Measurements from ENCODE around the gene NHSL1. TPM values are rescaled to one million over a fixed set of nuclear protein-coding genes. Genes with fewer than 3 reads are reported as not detected.
A peak's percentile ranks its signal among the peaks of the same experiment; 100 is the strongest.

NHSL1 gene
- total and polyA plus RNA-seq, 7 donors, result 0.08 to 2.3 (median 1.2) TPM

DNA sequence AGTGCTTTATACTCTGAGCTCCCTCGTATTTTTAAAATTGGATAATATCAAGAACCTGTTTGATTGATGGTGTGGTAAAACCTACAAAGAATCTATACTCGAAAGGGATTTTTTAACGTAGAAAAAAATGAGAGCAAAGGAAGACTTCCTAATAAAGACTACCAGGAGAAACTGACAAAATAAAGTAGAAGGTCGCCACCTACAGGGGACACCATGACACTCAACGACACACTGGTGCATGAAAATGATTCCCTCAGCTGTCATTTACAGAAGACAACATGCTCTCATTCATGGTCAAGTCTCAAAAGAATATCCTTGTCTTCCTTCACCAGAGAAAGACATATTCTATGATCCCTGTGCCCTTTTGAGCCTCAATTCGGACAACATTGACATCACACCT, 10.1 kb upstream of the NHSL1 start:
- peak in 1 of 4 donors; percentile 64 for ATAC-seq
- Histone ChIP-seq H3K27me3 (ENCODE audit: insufficient read depth in 3 of 3, low read length in 2 of 3) (no peaks in the 10 kb centered on the region), H3K4me3 (no peak overlapping the region), H3K9me3 (no peaks in the 10 kb centered on the region), H3K27ac (no peak overlapping the region), H3K36me3 (ENCODE audit: insufficient read depth in 1 of 2, low read depth in 1 of 2) (no peaks in the 10 kb centered on the region), H3K4me1 (no peaks in the 10 kb centered on the region)
- intact Hi-C loops (cut with DNase I), result loop anchor here (2.0 to 5.0 kb wide), 2 partner anchors 81 to 392 kb away; no protein-coding TSS in a partner anchor
- DNase-seq, result no peak
- WGBS, 3 donors, result 39 to 45% (median 40%) methylated on average over 6 of the region's 6 CpGs
- TF ChIP-seq, protein P1, sequence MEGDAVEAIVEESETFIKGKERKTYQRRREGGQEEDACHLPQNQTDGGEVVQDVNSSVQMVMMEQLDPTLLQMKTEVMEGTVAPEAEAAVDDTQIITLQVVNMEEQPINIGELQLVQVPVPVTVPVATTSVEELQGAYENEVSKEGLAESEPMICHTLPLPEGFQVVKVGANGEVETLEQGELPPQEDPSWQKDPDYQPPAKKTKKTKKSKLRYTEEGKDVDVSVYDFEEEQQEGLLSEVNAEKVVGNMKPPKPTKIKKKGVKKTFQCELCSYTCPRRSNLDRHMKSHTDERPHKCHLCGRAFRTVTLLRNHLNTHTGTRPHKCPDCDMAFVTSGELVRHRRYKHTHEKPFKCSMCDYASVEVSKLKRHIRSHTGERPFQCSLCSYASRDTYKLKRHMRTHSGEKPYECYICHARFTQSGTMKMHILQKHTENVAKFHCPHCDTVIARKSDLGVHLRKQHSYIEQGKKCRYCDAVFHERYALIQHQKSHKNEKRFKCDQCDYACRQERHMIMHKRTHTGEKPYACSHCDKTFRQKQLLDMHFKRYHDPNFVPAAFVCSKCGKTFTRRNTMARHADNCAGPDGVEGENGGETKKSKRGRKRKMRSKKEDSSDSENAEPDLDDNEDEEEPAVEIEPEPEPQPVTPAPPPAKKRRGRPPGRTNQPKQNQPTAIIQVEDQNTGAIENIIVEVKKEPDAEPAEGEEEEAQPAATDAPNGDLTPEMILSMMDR (IDR thresholded peaks at IDR 0.05), result peak; percentile 51

DNA sequence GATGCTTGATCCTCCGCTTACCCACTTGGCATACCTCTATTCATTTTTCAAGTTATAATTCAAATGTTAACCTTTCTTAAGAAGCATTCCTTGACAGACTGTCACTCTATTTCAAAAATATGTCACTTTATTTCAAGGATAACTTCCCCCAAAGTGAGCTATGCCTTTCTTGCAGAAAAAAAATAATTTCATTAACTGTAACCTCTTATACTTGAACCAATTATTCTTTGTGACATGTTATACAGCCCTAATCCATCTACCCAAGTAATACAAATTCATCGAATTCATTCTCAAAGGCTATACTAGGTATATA, 9.3 kb upstream of the NHSL1 start:
- 95 to 98% (median 96%) methylated on average over 2 of the region's 2 CpGs for WGBS, 3 donors
- intact Hi-C loops (cut with DNase I), result loop anchor here (2.0 to 5.0 kb wide), 2 partner anchors 80 to 391 kb away; no protein-coding TSS in a partner anchor
- H3K27me3 ChIP-seq (ENCODE audit: insufficient read depth in 3 of 3, low read length in 2 of 3), result no peaks in the 10 kb centered on the region
- no peaks in the 10 kb centered on the region for H3K9me3 ChIP-seq
- no peak overlapping the region for H3K4me3 ChIP-seq
- H3K27ac ChIP-seq, result no peak overlapping the region
- TF ChIP-seq, protein P1 (IDR thresholded peaks at IDR 0.05), result no peak
- H3K36me3 ChIP-seq (ENCODE audit: insufficient read depth in 1 of 2, low read depth in 1 of 2), result no peaks in the 10 kb centered on the region
- H3K4me1 ChIP-seq, result no peaks in the 10 kb centered on the region
- DNase-seq (no peak), ATAC-seq (no peak)

DNA sequence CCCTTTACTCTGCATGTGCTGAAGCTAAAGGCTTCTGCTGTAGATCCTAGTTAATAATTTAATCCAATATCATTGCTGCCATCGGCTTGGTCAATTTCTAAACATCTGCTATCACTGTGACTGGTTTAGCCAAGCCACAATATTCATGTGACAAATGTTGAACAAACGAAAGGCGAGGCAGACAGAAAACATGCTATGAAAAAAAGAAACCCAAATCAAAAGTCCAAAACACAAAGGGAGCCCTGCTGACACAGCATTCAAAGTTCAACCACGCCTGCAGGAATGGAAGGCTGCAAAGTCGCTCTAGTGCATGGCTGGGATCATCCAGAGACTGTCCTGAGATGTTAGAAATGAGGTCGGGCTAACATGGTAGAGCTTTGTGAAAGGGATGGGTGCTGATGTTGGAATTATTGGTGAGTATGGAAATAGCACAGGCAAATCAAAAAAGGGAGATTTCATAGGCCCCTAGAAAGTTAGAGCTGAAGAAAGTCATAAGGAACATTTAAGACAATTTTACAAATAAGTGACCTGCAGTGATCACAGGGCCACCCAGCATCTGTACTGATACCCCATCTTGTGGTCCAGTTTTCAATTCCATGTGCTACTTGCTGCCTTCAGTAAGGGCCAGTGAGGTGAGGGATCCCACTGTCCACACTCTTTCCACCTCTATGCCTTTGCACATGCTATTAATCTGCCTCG, 8.8 kb upstream of the NHSL1 start:
- DNase-seq (no peak), ATAC-seq (no peak)
- intact Hi-C loops (cut with DNase I), result loop anchor here (2.0 to 5.0 kb wide), 2 partner anchors 79 to 391 kb away; no protein-coding TSS in a partner anchor
- WGBS, 3 donors, result 77 to 89% (median 83%) methylated on average over 7 of the region's 7 CpGs
- TF ChIP-seq, protein P1 (IDR thresholded peaks at IDR 0.05), result no peak
- no peaks in the 10 kb centered on the region for H3K9me3 ChIP-seq
- no peaks in the 10 kb centered on the region for H3K4me1 ChIP-seq
- H3K27me3 ChIP-seq (ENCODE audit: insufficient read depth in 3 of 3, low read length in 2 of 3), result no peaks in the 10 kb centered on the region
- no peak overlapping the region for H3K27ac ChIP-seq
- H3K4me3 ChIP-seq, result no peak overlapping the region
- H3K36me3 ChIP-seq (ENCODE audit: insufficient read depth in 1 of 2, low read depth in 1 of 2), result no peaks in the 10 kb centered on the region

DNA sequence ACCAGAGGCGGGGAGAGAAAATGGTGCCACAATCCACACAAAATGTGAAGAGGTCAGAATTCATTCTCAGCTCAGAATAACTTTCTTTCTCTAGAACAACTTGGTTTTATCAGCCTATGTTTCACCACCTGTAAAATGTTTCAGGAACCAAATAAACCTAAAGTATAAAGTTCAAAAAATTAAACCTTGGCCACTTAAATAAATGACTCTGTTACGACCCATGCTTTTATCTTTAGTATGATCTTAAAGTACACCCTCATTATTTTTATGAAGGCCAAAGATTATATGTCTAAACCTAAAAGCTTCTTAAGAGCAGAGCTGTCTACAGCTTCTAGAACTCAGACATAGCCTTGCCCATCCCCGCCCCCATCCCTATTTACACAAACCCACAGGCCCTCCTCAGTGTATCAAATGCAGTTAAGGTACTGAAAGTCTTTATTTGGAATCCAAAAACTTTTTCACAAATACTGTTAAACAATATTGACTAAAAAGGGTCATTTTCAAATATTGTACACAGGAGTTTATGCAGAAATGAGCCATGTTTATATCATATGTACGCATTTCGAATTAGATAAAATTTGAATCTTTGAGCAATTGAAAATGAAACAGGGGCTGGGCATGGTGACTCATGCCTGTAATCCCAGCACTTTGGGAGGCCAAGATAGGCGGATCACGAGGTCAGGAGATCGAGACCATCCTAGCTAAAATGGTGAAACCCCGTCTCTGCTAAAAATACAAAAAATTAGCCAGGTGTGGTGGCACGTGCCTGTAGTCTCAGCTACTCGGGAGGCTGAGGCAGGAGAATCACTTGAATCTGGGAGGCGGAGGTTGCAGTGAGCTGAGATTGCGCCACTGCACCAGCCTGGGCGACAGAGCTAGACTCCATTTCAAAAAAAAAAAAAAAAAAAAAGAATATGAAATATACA, 5.7 kb upstream of the NHSL1 start:
- H3K4me3 ChIP-seq, result no peak overlapping the region
- H3K27ac ChIP-seq, result no peak overlapping the region
- DNase-seq (no peak), ATAC-seq (no peak)
- H3K27me3 ChIP-seq (ENCODE audit: insufficient read depth in 3 of 3, low read length in 2 of 3), result no peaks in the 10 kb centered on the region
- H3K9me3 ChIP-seq, result no peaks in the 10 kb centered on the region
- TF ChIP-seq, protein P1 (IDR thresholded peaks at IDR 0.05), result no peak
- WGBS, 3 donors, result 90 to 98% (median 93%) methylated on average over 14 of the region's 14 CpGs
- no peaks in the 10 kb centered on the region for H3K36me3 ChIP-seq (ENCODE audit: insufficient read depth in 1 of 2, low read depth in 1 of 2)
- intact Hi-C loops (cut with DNase I), result loop anchor here in 1 of 2 donors (5.0 kb wide), 1 partner anchor 388 kb away; no protein-coding TSS in a partner anchor
- H3K4me1 ChIP-seq, result no peaks in the 10 kb centered on the region

Data from psoas muscle (tissue), 8 donors.